ENCODE results near the gene FKBP5.
"Not testable (repeated sequence)": the region's sequence is repeated elsewhere in the genome, so short reads cannot be mapped to it uniquely, and the experiment has no call there.

The FKBP5 gene

GRCh38 chr6:35543459-35544193 is 145.1 kb downstream of the FKBP5 start:
- DNase-seq (ENCODE audit: low read depth in 2 of 2), result no peak

GRCh38 chr6:35541836-35542235 is 146.9 kb downstream of the FKBP5 start:
- DNase-seq (ENCODE audit: low read depth in 2 of 2), result no peak

GRCh38 chr6:35539223-35539622 is 149.5 kb downstream of the FKBP5 start:
- DNase-seq (ENCODE audit: low read depth in 2 of 2), result no peak

GRCh38 chr6:35535847-35536246 is 152.9 kb downstream of the FKBP5 start:
- not testable (repeated sequence) for DNase-seq (ENCODE audit: low read depth in 2 of 2)

GRCh38 chr6:35534407-35535170 is 154.1 kb downstream of the FKBP5 start:
- DNase-seq (ENCODE audit: low read depth in 2 of 2), result no peak

GRCh38 chr6:35533981-35534380 is 154.7 kb downstream of the FKBP5 start:
- no peak for DNase-seq (ENCODE audit: low read depth in 2 of 2)

GRCh38 chr6:35532126-35532525 is 156.6 kb downstream of the FKBP5 start:
- DNase-seq (ENCODE audit: low read depth in 2 of 2), result no peak

GRCh38 chr6:35524380-35525020 is 164.2 kb downstream of the FKBP5 start:
- no peak for DNase-seq (ENCODE audit: low read depth in 2 of 2)

All from fibroblast of skin of left quadriceps (primary cell).